ENCODE measurements around the gene GNAL. TPM values are rescaled to one million over a fixed set of nuclear protein-coding genes. Genes with fewer than 3 reads are reported as not detected.

GNAL gene
- total and polyA plus RNA-seq, 2 of the 4 experiments (the other 2 are of a cell fraction), result 0.15 to 0.36 TPM

DNA sequence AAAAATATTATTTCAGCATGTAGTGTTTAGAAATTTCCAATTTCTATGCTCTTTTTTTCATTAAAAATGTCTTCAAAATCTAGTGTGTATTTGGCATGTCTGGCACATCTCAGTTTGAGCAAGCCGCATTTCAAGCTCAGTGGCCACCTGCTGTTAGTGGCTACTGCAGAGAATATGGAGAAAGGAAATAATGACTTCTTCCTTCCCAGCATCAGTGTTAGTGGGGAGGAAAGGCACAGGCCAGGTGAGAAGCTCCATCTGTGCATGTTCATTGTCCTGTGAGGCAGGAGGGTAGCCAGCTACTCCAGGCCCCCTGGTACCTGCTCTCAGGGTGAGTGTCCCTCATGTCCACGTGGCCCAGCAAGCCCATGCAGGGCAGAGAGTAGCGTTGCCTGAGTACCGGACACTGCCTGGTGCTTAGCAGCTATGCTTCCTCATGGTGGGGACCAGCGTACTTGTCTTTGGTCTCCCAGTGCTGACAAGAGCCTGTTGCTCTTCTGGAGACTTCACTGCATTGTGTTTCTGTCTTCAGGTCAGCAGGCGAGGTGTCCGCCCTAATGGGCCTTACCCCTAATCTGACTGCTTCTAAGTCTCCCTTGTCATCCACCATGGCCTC is 94.8 kb downstream of the GNAL start:
- Histone ChIP-seq H3K9ac (ENCODE audit: low read depth, low read length) (no peak overlapping the region), H2BK5ac (ENCODE audit: low read depth, low read length, poor library complexity, severe bottlenecking) (no peak overlapping the region), H3K4ac (ENCODE audit: low read depth, low read length) (no peak overlapping the region), H2AFZ (replicated peaks; ENCODE audit: low read length, poor library complexity) (no peak overlapping the region), H3K36me3 (ENCODE audit: control insufficient read depth, insufficient read depth, low read length) (no peaks in the 10 kb centered on the region), H3K14ac (replicated peaks; ENCODE audit: low read depth, low read length) (no peak overlapping the region), H3K27me3 (ENCODE audit: control insufficient read depth, insufficient read depth, low read length) (peaks cover 6% of the 10 kb centered on the region), H3K4me3 (ENCODE audit: insufficient read depth, low read depth, low read length) (no peak overlapping the region), H3K4me2 (ENCODE audit: low read depth, low read length) (no peak overlapping the region), H3K56ac (ENCODE audit: extremely low read depth, insufficient read depth, low read length) (no peak overlapping the region), H4K5ac (ENCODE audit: low read depth, low read length) (no peak overlapping the region), H2BK15ac (ENCODE audit: low read depth, low read length) (no peak overlapping the region), H2AK9ac (replicated peaks; ENCODE audit: low read depth, low read length, poor library complexity) (no peak overlapping the region), H3K27ac (ENCODE audit: insufficient read depth, low read length) (no peak overlapping the region), H3K18ac (ENCODE audit: low read depth, low read length) (no peak overlapping the region), H3K4me1 (ENCODE audit: control insufficient read depth, insufficient read depth, low read length) (peaks cover 6% of the 10 kb centered on the region; the same call in 1 of the 2 replicates), H4K20me1 (ENCODE audit: insufficient read depth, low read length) (no peaks in the 10 kb centered on the region), H3K9me1 (ENCODE audit: insufficient read depth, low read length) (peaks cover 3% of the 10 kb centered on the region; the same call in 1 of the 2 replicates), H3K79me1 (ENCODE audit: low read depth in 1 of 2, low read length in 2 of 2) (no peaks in the 10 kb centered on the region), H4K8ac (ENCODE audit: low read depth in 2 of 2, low read length in 2 of 2) (no peak overlapping the region), H3K23ac (ENCODE audit: low read depth, low read length) (no peak overlapping the region), H2BK120ac (ENCODE audit: low read depth, low read length) (no peak overlapping the region), H3K9me3 (ENCODE audit: control insufficient read depth, insufficient read depth, low read length) (no peaks in the 10 kb centered on the region), H2BK20ac (ENCODE audit: low read depth, low read length) (no peak overlapping the region), H2AK5ac (ENCODE audit: low read depth, low read length) (no peak overlapping the region), H4K91ac (ENCODE audit: insufficient read depth, low read depth, low read length) (no peak overlapping the region)
- POLR2A ChIA-PET (ENCODE audit: unreplicated experiment), result no interaction called here
- ATAC-seq (ENCODE audit: low read depth), result no peak
- dilution Hi-C loops (cut with HindIII; ENCODE audit: low sequenced_read_pairs, unreplicated experiment), result no loop called here
- in situ Hi-C loops (cut with MboI; ENCODE audit: low sequenced_read_pairs), result no loop called here
- no TSS peak for BruUV-seq (replicated peaks)
- WGBS, 2 experiments (ENCODE audit: extremely low coverage in 2 of 2, insufficient read length in 1 of 2), result 79% methylated on average over 4 of the region's 7 CpGs; no CpG with 5 or more reads in 1 of the 2 experiments
- intact Hi-C loops (cut with micrococcal nuclease), result loop anchor here (5.0 kb wide), 1 partner anchor 48 kb away; no protein-coding TSS in a partner anchor
- CTCF ChIA-PET, result no interaction called here
- TF ChIP-seq POLR2A (IDR thresholded peaks at IDR 0.05; ENCODE audit: low read depth, low read length) (no peak), RAD21 (IDR thresholded peaks at IDR 0.05; ENCODE audit: low read length) (no peak), BHLHE40 (IDR thresholded peaks at IDR 0.05; ENCODE audit: low read depth, low read length) (no peak), SMC3 (IDR thresholded peaks at IDR 0.05; ENCODE audit: low read depth, low read length) (no peak), RCOR1 (IDR thresholded peaks at IDR 0.05; ENCODE audit: insufficient replicate concordance, low read length) (no peak)
- TF ChIP-seq, protein P1, sequence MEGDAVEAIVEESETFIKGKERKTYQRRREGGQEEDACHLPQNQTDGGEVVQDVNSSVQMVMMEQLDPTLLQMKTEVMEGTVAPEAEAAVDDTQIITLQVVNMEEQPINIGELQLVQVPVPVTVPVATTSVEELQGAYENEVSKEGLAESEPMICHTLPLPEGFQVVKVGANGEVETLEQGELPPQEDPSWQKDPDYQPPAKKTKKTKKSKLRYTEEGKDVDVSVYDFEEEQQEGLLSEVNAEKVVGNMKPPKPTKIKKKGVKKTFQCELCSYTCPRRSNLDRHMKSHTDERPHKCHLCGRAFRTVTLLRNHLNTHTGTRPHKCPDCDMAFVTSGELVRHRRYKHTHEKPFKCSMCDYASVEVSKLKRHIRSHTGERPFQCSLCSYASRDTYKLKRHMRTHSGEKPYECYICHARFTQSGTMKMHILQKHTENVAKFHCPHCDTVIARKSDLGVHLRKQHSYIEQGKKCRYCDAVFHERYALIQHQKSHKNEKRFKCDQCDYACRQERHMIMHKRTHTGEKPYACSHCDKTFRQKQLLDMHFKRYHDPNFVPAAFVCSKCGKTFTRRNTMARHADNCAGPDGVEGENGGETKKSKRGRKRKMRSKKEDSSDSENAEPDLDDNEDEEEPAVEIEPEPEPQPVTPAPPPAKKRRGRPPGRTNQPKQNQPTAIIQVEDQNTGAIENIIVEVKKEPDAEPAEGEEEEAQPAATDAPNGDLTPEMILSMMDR (conservative IDR thresholded peaks at IDR 0.05; ENCODE audit: low read depth, low read length), result no peak
- TF ChIP-seq, protein P2, sequence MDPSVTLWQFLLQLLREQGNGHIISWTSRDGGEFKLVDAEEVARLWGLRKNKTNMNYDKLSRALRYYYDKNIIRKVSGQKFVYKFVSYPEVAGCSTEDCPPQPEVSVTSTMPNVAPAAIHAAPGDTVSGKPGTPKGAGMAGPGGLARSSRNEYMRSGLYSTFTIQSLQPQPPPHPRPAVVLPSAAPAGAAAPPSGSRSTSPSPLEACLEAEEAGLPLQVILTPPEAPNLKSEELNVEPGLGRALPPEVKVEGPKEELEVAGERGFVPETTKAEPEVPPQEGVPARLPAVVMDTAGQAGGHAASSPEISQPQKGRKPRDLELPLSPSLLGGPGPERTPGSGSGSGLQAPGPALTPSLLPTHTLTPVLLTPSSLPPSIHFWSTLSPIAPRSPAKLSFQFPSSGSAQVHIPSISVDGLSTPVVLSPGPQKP (IDR thresholded peaks at IDR 0.05; ENCODE audit: borderline replicate concordance, low read depth, low read length), result no peak
- no peak for DNase-seq
